ENCODE data around the gene NR2E1. TPM values are rescaled to one million over a fixed set of nuclear protein-coding genes. Genes with fewer than 3 reads are reported as not detected.

Gene NR2E1
- total RNA-seq, 1 donor from 2014 or later, result not detected

DNA sequence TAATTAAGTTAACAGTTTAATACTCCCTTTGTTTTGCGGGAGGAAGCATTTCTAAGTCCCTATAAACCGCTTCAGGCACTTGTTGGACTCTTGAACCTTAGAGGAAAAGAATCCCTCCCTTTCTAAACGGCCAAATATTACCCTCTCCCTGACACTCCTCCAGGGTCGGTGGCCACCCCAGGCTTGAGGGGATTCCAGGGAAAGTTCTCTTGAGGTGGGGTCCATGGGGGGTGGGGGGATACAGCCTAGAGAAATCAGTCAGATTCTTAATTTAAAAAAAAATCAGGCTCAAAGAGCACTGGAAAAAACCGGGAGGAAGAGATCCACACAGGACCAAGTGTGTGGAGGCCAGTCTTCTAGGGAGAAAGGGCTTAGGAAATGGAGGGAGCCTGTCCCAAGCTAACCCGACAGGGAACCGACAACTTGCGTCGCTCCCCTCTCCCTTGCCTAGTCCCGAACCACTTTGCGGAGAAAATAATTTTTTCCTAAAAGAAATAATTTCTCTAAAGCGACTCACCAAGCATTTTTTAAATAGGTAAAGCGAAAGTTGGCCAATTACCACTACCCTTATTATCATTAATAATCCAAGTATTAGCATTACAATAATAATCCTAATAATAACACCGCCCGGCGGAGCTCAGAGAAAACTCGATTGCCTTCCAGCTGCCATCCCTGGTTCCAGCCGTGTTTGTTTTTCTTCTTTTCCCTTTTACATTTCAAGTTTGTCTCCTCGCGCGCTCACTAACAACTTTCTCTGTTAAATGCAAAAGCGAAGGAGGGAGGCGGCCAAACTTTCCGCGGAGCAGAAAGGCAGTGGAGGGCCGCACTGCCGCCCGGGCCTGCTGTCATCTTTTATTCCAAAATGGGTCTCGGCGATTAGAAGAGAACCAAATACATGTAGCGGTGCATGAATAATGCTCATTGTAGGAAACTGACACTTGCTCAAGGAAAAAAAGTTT, 4.8 kb downstream of the NR2E1 start:
- peaks cover 98% of the 10 kb centered on the region for H3K27me3 Mint-ChIP-seq (ENCODE audit: low read depth)
- H3K4me3 Mint-ChIP-seq, result no peak overlapping the region
- DNase-seq (ENCODE audit: low spot score in 2 of 2, unreplicated experiment in 2 of 2), result no peak
- TF ChIP-seq, protein P1, sequence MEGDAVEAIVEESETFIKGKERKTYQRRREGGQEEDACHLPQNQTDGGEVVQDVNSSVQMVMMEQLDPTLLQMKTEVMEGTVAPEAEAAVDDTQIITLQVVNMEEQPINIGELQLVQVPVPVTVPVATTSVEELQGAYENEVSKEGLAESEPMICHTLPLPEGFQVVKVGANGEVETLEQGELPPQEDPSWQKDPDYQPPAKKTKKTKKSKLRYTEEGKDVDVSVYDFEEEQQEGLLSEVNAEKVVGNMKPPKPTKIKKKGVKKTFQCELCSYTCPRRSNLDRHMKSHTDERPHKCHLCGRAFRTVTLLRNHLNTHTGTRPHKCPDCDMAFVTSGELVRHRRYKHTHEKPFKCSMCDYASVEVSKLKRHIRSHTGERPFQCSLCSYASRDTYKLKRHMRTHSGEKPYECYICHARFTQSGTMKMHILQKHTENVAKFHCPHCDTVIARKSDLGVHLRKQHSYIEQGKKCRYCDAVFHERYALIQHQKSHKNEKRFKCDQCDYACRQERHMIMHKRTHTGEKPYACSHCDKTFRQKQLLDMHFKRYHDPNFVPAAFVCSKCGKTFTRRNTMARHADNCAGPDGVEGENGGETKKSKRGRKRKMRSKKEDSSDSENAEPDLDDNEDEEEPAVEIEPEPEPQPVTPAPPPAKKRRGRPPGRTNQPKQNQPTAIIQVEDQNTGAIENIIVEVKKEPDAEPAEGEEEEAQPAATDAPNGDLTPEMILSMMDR (IDR thresholded peaks at IDR 0.05; ENCODE audit: unreplicated experiment), result no peak
- no peak overlapping the region for H3K27ac Mint-ChIP-seq
- H3K4me1 Mint-ChIP-seq, result peaks cover 31% of the 10 kb centered on the region
- no peaks in the 10 kb centered on the region for H3K36me3 Mint-ChIP-seq
- no peaks in the 10 kb centered on the region for H3K9me3 Mint-ChIP-seq

DNA sequence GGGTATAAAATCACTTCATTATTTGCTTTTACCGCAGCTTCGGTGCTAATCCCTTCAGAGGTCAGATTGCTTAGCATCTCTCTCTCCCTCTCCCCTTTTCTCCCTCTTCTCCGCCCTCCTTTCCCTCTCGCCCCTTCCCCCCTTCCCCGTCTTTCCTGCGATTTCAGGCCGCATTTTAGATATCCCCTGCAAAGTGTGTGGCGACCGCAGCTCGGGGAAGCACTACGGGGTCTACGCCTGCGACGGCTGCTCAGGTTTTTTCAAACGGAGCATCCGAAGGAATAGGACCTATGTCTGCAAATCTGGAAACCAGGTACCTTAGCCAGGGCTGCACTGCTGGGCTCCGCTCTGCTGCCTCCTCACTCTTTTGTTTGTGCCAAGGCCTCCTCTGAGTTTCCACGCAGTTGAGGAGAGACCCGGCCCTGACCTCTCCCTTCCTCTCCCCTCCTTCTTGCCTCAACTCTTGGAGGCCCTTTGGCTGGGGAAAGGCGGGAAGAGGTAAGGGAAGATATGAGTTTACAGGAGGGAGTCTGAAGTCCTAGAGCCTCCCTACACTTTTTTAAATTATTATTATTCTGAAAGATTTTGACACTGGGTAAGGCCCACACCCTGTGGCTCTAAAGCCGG, 5.6 kb downstream of the NR2E1 start:
- DNase-seq (ENCODE audit: low spot score in 2 of 2, unreplicated experiment in 2 of 2), result no peak
- Mint-ChIP-seq H3K4me1 (peaks cover 31% of the 10 kb centered on the region), H3K27me3 (ENCODE audit: low read depth) (peaks cover 98% of the 10 kb centered on the region), H3K4me3 (no peak overlapping the region), H3K27ac (no peak overlapping the region), H3K36me3 (no peaks in the 10 kb centered on the region), H3K9me3 (no peaks in the 10 kb centered on the region)
- TF ChIP-seq, protein P1 (IDR thresholded peaks at IDR 0.05; ENCODE audit: unreplicated experiment), result no peak

DNA sequence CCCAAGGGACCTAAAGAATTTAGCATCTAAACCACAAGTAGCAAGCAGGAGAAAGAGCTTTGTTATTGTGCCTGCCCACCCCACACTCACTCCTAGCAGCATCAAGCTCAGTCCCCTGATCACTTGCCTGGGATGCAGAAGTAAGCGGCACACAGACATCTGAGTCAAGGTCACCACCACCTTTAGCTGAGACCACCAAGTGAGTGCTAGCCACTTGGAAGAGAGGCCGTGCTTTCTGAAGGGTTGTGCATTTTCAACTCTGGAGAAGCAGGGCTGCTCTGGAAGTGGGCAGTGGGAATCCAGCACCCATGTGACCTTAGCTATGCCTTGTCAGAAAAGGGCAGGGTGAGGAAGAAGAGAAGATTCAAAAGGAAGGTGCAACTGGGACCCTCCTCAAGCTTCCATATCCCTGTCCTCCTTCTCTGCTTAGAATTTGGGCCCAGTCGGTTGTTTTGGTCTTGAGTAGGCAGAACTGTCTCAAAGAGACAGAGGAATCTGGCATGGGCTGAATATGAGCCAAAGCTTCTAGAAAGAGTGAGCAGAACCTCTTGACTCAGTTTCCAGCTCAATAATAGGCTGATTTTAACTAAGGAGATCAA, 6.2 kb downstream of the NR2E1 start:
- Mint-ChIP-seq H3K4me1 (peaks cover 28% of the 10 kb centered on the region), H3K4me3 (no peak overlapping the region), H3K36me3 (no peaks in the 10 kb centered on the region), H3K27me3 (ENCODE audit: low read depth) (peaks cover 99% of the 10 kb centered on the region), H3K27ac (no peak overlapping the region), H3K9me3 (no peaks in the 10 kb centered on the region)
- TF ChIP-seq, protein P1 (IDR thresholded peaks at IDR 0.05; ENCODE audit: unreplicated experiment), result no peak
- DNase-seq (ENCODE audit: low spot score in 2 of 2, unreplicated experiment in 2 of 2), result no peak

DNA sequence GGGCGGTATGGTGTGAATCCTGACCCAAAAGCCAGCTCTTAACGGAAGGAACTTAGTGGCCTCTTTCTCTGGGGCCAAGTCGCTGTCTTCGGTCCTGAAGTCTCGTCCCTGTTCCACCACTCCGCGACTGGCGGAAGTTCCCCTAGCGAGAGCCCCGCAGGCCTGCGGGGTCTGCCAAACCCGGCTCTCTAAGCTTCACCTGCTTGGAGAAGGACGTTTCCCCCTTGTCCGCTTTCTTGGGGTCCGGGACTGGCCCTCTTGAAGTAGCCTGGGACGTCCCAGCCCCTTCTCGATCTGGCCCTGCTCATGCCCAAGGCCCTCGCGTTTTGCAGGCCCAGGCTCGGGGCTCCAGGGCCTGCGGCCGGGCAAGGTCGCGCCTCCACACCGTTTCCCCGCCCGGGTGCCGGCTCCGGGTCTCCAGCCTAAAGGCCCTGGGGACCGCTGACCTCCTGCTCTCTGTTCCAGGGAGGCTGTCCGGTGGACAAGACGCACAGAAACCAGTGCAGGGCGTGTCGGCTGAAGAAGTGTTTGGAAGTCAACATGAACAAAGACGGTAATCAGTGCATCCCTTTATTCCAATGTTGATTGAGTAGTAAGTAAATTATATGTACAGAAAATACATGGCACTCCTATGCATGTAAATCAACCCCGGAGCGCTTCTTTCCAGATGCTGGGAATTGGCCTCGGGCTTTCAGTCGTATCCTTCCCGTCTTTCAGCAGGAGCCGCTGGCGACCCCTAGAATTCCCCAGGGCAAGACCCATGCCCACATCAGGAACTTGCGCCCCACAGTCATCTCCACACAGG, 8.8 kb downstream of the NR2E1 start:
- Mint-ChIP-seq H3K27ac (no peak overlapping the region), H3K4me1 (peaks cover 17% of the 10 kb centered on the region), H3K4me3 (no peak overlapping the region), H3K36me3 (no peaks in the 10 kb centered on the region), H3K27me3 (ENCODE audit: low read depth) (peaks cover 99% of the 10 kb centered on the region), H3K9me3 (no peaks in the 10 kb centered on the region)
- TF ChIP-seq, protein P1 (IDR thresholded peaks at IDR 0.05; ENCODE audit: unreplicated experiment), result no peak
- DNase-seq (ENCODE audit: low spot score in 2 of 2, unreplicated experiment in 2 of 2), result peak in 1 of 2 experiments; percentile 70

DNA sequence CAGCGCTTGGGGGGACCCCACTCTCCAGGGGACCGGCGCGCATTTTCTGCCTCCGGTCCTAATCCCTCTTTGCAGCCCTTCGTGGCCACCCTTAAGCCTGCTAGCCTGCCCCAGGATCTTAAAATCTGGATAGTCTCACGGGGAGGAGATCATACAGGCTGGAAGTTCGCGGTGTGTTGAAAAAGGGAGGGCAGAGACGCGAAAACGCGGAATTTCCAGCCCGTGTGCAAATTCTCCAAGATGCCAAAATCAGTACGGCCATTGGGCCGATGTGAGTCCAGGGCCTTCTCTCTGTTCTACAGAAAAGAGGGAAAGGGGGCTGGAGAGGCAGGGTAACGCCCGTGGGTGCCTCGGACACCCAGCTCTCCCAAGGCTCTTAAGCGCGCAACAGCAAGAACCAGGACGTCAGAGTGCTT, 9.4 kb downstream of the NR2E1 start:
- no peak for DNase-seq (ENCODE audit: low spot score in 2 of 2, unreplicated experiment in 2 of 2)
- Mint-ChIP-seq H3K9me3 (no peaks in the 10 kb centered on the region), H3K36me3 (no peaks in the 10 kb centered on the region), H3K27ac (no peak overlapping the region), H3K27me3 (ENCODE audit: low read depth) (peaks cover 98% of the 10 kb centered on the region), H3K4me1 (peaks cover 17% of the 10 kb centered on the region), H3K4me3 (no peak overlapping the region)
- TF ChIP-seq, protein P1 (IDR thresholded peaks at IDR 0.05; ENCODE audit: unreplicated experiment), result no peak

All from mesothelial cell of epicardium (in vitro differentiated cells).